Endothelial cell of umbilical vein (primary cell): Measurements from ENCODE around the gene CARD19.

Source experiments
- EZH2 ChIP-seq: IDR thresholded peaks from 2 replicates; pipeline ENCODE4 v1.6.1; 2012; ENCODE audit warnings: borderline replicate concordance, low read depth, mild to moderate bottlenecking, moderate library complexity, low read length, inconsistent platforms; ENCODE audit not compliant: severe bottlenecking
- MAX ChIP-seq: IDR thresholded peaks from 2 replicates; pipeline ENCODE4 v1.6.1; 2011; ENCODE audit not compliant: insufficient read depth, insufficient read length
- POLR2A ChIP-seq: IDR thresholded peaks from 2 replicates; pipeline ENCODE4 v1.6.1; 2012; ENCODE audit warnings: low read depth, mild to moderate bottlenecking, control low read depth, low read length
- POLR2AphosphoS5 ChIP-seq: IDR thresholded peaks from 2 replicates; pipeline ENCODE4 v1.6.1; 2012; ENCODE audit warnings: low read depth, mild to moderate bottlenecking, control low read depth, low read length, moderate library complexity; ENCODE audit not compliant: insufficient read depth
- TF ChIP-seq, protein P1 (sequence below), 2 donors: IDR thresholded peaks; 1 replicate in 1 of 2; 2 replicates in 1 of 2; pipeline ENCODE4 v1.5.1; 2011; ENCODE audit warnings: low read length in 2 of 2, mild to moderate bottlenecking in 2 of 2, moderate library complexity in 2 of 2, control low read depth in 1 of 2, inconsistent platforms in 1 of 2, low read depth in 1 of 2; ENCODE audit not compliant: insufficient read depth in 1 of 2; ENCODE audit errors: extremely low read depth in 1 of 2

- TF ChIP-seq, protein P1, sequence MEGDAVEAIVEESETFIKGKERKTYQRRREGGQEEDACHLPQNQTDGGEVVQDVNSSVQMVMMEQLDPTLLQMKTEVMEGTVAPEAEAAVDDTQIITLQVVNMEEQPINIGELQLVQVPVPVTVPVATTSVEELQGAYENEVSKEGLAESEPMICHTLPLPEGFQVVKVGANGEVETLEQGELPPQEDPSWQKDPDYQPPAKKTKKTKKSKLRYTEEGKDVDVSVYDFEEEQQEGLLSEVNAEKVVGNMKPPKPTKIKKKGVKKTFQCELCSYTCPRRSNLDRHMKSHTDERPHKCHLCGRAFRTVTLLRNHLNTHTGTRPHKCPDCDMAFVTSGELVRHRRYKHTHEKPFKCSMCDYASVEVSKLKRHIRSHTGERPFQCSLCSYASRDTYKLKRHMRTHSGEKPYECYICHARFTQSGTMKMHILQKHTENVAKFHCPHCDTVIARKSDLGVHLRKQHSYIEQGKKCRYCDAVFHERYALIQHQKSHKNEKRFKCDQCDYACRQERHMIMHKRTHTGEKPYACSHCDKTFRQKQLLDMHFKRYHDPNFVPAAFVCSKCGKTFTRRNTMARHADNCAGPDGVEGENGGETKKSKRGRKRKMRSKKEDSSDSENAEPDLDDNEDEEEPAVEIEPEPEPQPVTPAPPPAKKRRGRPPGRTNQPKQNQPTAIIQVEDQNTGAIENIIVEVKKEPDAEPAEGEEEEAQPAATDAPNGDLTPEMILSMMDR (IDR thresholded peaks at IDR 0.05; ENCODE audit: extremely low read depth in 1 of 2, insufficient read depth in 1 of 2, low read depth in 1 of 2, low read length in 2 of 2): no peak
- TF ChIP-seq EZH2 (no peak), POLR2A (no peak), POLR2AphosphoS5 (no peak), MAX (no peak)
These were observed 38.8 kb upstream of the CARD19 start for GRCh38 chr9:93057042-93057702.
